DMS114 treated with DMSO at 0.1 percent for 48 hours (cell line): ENCODE results near the gene JAKMIP3.
"Not testable (repeated sequence)": the region's sequence is repeated elsewhere in the genome, so short reads cannot be mapped to it uniquely, and the experiment has no call there.

Source experiments
- DNase-seq: peaks from one replicate; lab custom pipeline; 2025; ENCODE audit not compliant: unreplicated experiment; lab: John Stamatoyannopoulos, UW

JAKMIP3 gene

DNA sequence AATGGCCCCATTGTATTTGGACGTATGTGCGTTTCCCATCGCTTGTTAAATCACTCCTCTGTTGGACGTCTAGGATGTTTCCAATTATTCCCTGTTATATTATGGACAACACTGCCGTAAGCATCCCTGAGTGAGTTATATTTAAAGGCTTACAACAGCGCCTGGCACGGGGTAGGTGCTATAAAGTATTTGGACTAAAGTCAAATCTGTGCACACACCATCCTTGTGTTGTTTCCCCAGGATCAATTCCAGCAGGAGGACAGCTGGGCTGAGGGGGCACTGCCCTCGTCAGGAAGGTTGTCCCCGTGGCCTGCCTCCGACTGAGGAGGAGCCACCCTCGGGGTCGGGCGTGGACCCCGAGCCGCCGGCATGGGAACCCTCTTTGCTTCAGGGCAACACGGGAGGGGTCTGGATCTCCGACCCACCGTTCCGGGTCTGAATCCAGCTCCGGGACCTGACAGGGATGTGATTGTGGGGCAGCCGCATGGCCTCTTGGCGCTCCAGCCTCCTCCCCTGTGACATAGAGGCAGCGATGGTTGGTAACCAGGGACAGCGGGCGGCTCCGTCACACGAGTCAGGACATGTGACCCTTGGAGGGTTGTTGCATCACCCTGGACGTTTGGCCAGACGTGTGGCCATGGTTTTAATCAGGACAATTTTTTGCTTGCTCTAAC is 1.5 kb upstream of the JAKMIP3 start:
- DNase-seq: no peak

GRCh38 chr10:132064771-132065437 is 842 bp upstream of the JAKMIP3 start:
- DNase-seq: no peak

GRCh38 chr10:132066186-132066585 is 440 bp downstream of the JAKMIP3 start:
- DNase-seq: no peak

DNA sequence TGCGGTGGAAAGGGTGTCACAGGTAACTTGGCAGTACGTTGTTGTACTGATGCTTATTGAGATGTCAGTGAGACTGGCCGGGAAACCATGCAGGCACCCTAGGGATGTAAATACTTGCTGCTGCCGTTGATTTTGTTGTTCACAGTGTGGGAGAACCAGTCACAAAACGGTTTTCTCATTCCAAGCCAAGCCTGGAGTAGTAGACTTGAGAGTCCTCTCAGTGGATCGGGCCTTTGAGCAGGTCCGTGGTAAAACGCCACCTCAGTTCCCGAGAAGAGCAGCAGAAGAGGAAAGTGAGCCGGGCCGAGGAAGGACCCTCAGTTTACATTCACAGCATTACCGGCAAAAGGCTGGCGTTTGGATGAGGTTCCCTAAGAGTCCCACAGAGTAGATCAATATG is 1.1 kb downstream of the JAKMIP3 start:
- no peak for DNase-seq

- no peak for DNase-seq
These were observed 2.8 kb downstream of the JAKMIP3 start for GRCh38 chr10:132068431-132069121.

GRCh38 chr10:132069122-132069848 is 3.5 kb downstream of the JAKMIP3 start:
- DNase-seq: no peak

DNA sequence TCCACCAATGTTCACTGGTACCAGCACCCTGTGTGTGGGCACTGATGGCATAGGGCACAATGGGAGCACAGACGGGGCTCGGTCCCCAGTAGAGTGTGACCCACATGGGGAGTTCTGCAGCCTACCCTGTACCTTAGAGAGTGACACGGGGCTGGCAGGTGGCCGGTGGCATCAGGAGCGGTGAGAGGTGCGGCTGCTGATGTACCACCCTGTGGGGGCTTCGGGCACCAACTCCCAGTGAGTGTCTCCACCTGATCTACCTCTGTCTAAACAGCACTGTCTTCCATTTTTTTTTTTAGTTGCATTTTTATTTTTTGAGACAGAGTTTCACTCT is 4.1 kb downstream of the JAKMIP3 start:
- no peak for DNase-seq

DNA sequence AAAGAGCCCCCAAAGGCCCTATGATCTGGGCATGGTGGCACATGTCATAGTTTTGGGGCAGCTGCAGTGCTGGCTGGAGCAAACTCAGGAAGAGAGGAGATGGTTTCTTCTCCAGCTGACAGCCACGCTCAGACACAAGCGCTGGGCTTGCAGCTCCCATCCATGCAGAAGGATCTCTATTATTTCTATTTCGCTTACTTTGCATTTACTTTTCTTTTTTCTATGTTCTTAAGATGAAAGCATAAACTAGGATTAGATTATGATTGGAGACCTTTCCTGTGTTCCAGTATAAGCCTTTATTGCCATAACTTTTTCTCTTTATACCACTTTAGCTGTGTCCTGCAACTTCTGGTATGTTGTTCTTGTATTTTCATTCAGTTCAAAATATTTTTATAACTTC is 5.0 kb downstream of the JAKMIP3 start:
- no peak for DNase-seq

DNA sequence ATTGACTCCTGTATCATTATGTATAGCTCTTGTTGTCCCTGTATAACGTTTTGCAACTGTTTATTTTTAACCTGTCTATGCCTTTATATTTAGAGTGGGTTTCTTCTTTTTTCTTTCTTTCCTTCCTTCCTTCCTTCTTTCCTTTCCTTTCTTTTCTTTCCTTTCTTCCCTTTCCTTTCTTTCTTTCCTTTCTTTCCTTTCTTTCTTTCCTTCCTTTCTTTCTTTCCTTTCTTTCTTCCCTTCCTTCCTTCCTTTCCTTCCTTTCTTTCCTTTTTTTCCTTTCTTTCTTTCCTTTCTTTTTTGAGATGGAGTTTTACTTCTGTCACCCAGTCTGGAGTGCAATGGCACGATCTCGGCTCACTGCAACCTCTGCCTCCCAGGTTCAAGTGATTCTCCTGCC is 5.9 kb downstream of the JAKMIP3 start:
- DNase-seq: no peak

DNA sequence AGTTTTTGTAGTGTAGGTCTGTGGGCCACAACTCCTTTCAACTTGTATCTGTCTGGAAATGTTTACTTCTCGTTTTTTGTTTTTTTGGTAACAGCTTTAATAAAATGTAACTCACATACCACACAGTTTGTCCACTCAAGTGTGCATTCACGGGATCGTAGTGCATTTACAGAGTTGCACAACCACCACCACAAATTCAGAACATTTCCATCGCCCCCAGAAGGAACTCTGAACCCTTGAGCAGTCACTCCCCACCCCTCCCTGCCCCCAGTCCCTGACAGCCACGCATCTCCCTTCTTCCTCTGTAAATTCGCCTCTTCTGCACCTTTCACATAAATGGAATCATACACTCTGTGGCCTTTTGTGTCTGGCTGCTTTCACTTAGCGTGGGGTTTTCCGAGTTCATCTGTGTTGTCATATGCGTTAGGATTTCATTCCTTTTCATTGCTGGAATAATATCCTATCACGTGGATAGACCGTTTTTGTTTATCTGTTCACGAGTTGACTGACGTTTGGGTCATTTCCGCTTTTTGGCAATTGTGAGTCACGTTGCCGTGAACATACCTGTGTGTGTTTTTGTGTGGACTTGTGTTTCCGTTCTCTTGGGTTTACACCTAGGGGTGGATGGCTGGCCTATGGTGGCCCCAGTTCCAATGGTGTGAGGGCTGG is 10.3 kb downstream of the JAKMIP3 start:
- no peak for DNase-seq

- DNase-seq: no peak
These were observed 10.9 kb downstream of the JAKMIP3 start for GRCh38 chr10:132076578-132077081.

- DNase-seq: no peak
These were observed 11.3 kb downstream of the JAKMIP3 start for GRCh38 chr10:132077091-132077490.

- DNase-seq: no peak
These were observed 13.1 kb downstream of the JAKMIP3 start for GRCh38 chr10:132078746-132079345.

DNA sequence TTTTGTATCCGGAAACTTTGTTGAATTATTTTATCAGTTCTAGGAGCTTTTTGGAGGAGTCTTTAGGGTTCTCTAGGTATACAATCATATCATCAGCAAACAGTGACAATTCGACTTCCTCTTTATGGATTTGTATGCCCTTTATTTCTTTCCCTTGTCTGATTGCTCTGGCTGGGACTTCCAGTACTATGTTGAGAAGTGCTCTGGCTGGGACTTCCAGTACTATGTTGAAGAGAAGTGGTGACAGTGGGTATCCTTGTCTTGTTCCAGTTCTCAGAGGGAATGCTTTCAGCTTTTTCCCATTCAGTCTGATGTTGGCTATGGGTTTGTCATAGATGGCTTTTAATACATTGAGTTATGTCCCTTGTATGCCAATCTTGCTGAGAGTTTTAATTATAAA is 18.6 kb downstream of the JAKMIP3 start:
- DNase-seq: not testable (repeated sequence)

GRCh38 chr10:132093236-132093635 is 27.5 kb downstream of the JAKMIP3 start:
- not testable (repeated sequence) for DNase-seq

DNA sequence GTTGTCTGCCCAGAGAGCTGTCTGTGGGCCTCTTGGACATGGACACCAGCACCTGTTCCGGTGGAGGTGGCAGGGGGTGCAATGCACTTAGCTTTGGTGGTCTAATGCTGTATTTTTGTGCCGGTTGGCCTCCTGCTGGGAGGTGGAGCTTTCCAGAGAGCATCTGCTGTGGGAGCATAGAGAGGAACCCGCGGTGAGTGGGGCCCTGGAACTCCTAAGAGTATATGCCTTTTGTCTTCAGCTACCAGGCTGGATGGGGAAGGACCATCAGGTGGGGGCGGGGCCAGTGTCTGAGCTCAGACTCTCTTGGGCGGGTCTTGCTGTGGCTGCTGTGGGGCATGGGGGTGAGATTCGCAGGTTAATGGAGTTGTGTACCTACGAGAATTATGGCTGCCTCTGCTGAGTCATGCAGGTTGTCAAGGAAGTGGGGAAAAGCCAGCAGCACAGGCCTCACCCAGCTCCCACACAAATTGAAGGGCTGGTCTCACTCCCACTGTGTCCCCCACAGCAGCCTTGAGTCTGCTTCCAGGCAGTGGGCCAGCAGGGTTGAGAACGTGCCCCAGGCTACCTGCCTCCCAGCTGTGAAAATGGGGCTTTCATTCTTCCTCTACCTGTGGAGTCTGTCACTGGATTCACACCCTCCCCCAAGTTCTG is 29.0 kb downstream of the JAKMIP3 start:
- DNase-seq: no peak

DNA sequence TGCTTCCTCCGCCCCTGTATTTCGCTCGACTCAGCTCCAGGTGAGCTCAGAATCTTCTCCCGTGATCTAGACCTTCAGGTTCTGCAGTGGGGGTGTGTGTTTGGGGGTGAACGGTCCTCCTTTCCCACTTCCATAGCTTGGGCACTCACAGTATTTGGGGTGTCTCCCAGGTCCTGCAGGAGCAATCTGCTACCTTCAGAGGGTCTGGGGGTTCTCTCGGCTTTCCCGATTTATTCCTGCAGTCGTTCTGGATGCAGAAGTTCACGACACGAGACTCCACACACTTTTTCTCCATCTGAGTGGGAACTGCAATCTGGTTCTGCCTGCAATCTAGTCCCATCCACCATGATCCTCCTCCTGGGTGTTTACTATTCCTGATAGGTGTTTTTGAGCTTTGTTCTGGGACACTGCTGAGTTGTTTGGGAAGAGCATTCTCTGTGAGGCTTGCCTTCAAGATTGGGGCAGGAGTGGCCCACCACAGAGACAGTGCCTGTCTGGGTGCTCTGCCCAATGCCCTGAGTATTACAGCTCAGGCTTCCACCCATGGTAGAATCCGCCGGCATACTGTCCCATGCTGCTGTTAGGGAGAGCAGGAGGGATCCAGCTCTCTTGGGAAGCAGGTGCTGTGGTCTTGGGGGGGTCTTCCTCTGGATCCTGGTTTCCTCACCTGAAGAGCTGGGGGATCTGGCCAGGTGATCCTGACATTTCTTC is 29.8 kb downstream of the JAKMIP3 start:
- no peak for DNase-seq

DNA sequence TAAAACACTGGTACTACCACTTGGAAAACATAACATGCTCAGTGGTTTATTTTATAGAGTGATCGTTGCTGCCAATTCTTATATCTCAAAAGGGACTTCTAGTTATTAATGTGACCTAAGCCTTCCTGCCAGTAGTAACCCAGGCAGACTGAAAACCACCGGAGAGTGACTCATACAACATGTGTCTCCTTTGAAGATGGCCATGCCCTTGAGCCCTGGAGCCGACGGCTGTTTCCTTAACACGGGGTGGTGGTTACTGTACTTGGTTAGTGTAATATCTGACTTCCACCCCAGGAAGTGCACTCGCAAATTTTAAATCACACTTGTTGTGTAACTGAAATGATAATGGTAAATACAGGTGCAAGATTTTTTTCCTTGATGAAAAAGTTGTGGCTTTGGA is 30.5 kb downstream of the JAKMIP3 start:
- DNase-seq: no peak

GRCh38 chr10:132096863-132097478 is 31.2 kb downstream of the JAKMIP3 start:
- no peak for DNase-seq
